HepG2 (cell line): Measurements from ENCODE around the gene DHX30.

ENCODE experiments used
- CBFB ChIP-seq: sonication (generic); formaldehyde crosslinking; IDR thresholded peaks from 2 replicates; pipeline ENCODE4 v1.4.0; 2020; ENCODE audit warnings: missing genetic modification reagents
- MYNN ChIP-seq: sonication (generic); formaldehyde crosslinking; IDR thresholded peaks from 2 replicates; pipeline ENCODE4 v1.4.0; 2020; ENCODE audit warnings: mild to moderate bottlenecking, low read depth, missing genetic modification reagents
- NFAT5 ChIP-seq: sonication (generic); formaldehyde crosslinking; IDR thresholded peaks from 2 replicates; pipeline ENCODE4 v1.4.0; 2020; ENCODE audit warnings: missing genetic modification reagents
- RFX5 ChIP-seq: IDR thresholded peaks from 2 replicates; pipeline ENCODE4 v1.6.1; 2011; ENCODE audit warnings: low read depth, low read length, improper control_type of control experiment
- RFXANK ChIP-seq: IDR thresholded peaks from 2 replicates; pipeline ENCODE4 v1.6.1; 2016
- SNAPC4 ChIP-seq: sonication (generic); formaldehyde crosslinking; IDR thresholded peaks from 2 replicates; pipeline ENCODE4 v1.4.0; 2020; ENCODE audit warnings: mild to moderate bottlenecking, missing genetic modification reagents
- TCF12 ChIP-seq, 2 experiments: fragments of 450-650 bp in 1 of 2; sonication (generic) in 1 of 2; formaldehyde crosslinking in 1 of 2; IDR thresholded peaks; 2 replicates each; pipeline versions ENCODE4 v1.6.1 to v1.8.0; 2017 to 2022; ENCODE audit warnings: antibody characterized with exemption in 1 of 2, mild to moderate bottlenecking in 1 of 2, missing genetic modification reagents in 1 of 2, moderate library complexity in 1 of 2
- ZBTB43 ChIP-seq: sonication (generic); formaldehyde crosslinking; conservative IDR thresholded peaks from 2 replicates; pipeline ENCODE4 v1.4.0; 2020; ENCODE audit warnings: missing genetic modification reagents
- ZBTB7A ChIP-seq: sonication (generic); formaldehyde crosslinking; IDR thresholded peaks from 2 replicates; pipeline ENCODE4 v1.8.0; 2022; ENCODE audit warnings: mild to moderate bottlenecking, missing genetic modification reagents
- ZNF12 ChIP-seq: sonication (generic); formaldehyde crosslinking; IDR thresholded peaks from 2 replicates; pipeline ENCODE4 v1.5.0; 2020; ENCODE audit warnings: missing genetic modification reagents

- TF ChIP-seq SNAPC4 (CRISPR knock-in tag) (no peak), MYNN (CRISPR knock-in tag) (no peak), RFXANK (CRISPR knock-in tag) (no peak), ZBTB7A (CRISPR knock-in tag) (no peak), NFAT5 (CRISPR knock-in tag) (no peak), RFX5 (no peak), ZNF12 (CRISPR knock-in tag) (no peak), ZBTB43 (CRISPR knock-in tag) (no peak), CBFB (CRISPR knock-in tag) (no peak), TCF12 (IDR thresholded peaks at IDR 0.05) (no peak), TCF12 (CRISPR knock-in tag; IDR thresholded peaks at IDR 0.05) (no peak)
Measured at GRCh38 chr3:47852604-47853602, 50.0 kb downstream of the DHX30 start.
